Calu3 (cell line): ENCODE measurements around the gene CALN1. TPM values are rescaled to one million over a fixed set of nuclear protein-coding genes. Genes with fewer than 3 reads are reported as not detected.

Source experiments
- BruUV-seq: library from RNA; stranded (reverse); fragments of 400-500 nt; replicated peaks from 2 replicates; lab custom pipeline; 2021; lab: Mats Ljungman, UMichigan
- CTCF ChIA-PET: fragments of 300-600 bp; sonication (Branson Sonifier 250); formaldehyde crosslinking; loops from one replicate; lab custom pipeline; 2022; ENCODE audit warnings: antibody characterized with exemption; lab: Charles Lee
- DNase-seq: peaks from one replicate; pipeline ENCODE4 v3.0.0; 2022
- H3K27ac Mint-ChIP-seq: one replicate; pipeline ENCODE4 v1.8.0; 2022; ENCODE audit warnings: mixed read lengths; ENCODE audit not compliant: unreplicated experiment
- H3K27me3 Mint-ChIP-seq: one replicate; pipeline ENCODE4 v1.8.0; 2022; ENCODE audit warnings: mixed read lengths; ENCODE audit not compliant: unreplicated experiment
- H3K36me3 Mint-ChIP-seq: one replicate; pipeline ENCODE4 v1.8.0; 2022; ENCODE audit warnings: mild to moderate bottlenecking, moderate library complexity, mixed read lengths; ENCODE audit not compliant: insufficient read depth, unreplicated experiment
- H3K4me1 Mint-ChIP-seq: one replicate; pipeline ENCODE4 v1.8.0; 2022; ENCODE audit warnings: mild to moderate bottlenecking, low read depth, mixed read lengths; ENCODE audit not compliant: unreplicated experiment
- H3K4me3 Mint-ChIP-seq: one replicate; pipeline ENCODE4 v1.8.0; 2022; ENCODE audit warnings: mild to moderate bottlenecking, low read depth, moderate library complexity, mixed read lengths; ENCODE audit not compliant: unreplicated experiment
- H3K9me3 Mint-ChIP-seq: one replicate; pipeline ENCODE4 v1.8.0; 2022; ENCODE audit warnings: low read depth, mixed read lengths; ENCODE audit not compliant: unreplicated experiment
- intact Hi-C: fragments of 100-400 bp; cut with micrococcal nuclease; formaldehyde crosslinking; loops from one replicate; pipeline ENCODE4 v1.10.0; 2022; ENCODE audit not compliant: unreplicated experiment
- total RNA-seq: library from RNA; stranded (reverse); gene quantifications from 2 replicates; pipeline ENCODE4 v1.2.3, GENCODE V29; 2022
- TF ChIP-seq, protein P1 (sequence below): fragments of 200-600 bp; IDR thresholded peaks from one replicate; pipeline ENCODE4 v1.8.0; 2022; ENCODE audit warnings: antibody characterized with exemption; ENCODE audit not compliant: unreplicated experiment

Gene CALN1
- total RNA-seq, 1 experiment from 2014 or later = not detected

- Mint-ChIP-seq H3K27me3 (no peaks in the 10 kb centered on the region), H3K27ac (no peak overlapping the region), H3K36me3 (no peaks in the 10 kb centered on the region), H3K4me3 (no peak overlapping the region), H3K9me3 (peaks cover 4% of the 10 kb centered on the region), H3K4me1 (no peaks in the 10 kb centered on the region)
- TF ChIP-seq, protein P1, sequence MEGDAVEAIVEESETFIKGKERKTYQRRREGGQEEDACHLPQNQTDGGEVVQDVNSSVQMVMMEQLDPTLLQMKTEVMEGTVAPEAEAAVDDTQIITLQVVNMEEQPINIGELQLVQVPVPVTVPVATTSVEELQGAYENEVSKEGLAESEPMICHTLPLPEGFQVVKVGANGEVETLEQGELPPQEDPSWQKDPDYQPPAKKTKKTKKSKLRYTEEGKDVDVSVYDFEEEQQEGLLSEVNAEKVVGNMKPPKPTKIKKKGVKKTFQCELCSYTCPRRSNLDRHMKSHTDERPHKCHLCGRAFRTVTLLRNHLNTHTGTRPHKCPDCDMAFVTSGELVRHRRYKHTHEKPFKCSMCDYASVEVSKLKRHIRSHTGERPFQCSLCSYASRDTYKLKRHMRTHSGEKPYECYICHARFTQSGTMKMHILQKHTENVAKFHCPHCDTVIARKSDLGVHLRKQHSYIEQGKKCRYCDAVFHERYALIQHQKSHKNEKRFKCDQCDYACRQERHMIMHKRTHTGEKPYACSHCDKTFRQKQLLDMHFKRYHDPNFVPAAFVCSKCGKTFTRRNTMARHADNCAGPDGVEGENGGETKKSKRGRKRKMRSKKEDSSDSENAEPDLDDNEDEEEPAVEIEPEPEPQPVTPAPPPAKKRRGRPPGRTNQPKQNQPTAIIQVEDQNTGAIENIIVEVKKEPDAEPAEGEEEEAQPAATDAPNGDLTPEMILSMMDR = no peak
- BruUV-seq = no TSS peak
- CTCF ChIA-PET = no interaction called here
- intact Hi-C loops = no loop called here
- no peak for DNase-seq
Measured at GRCh38 chr7:72268796-72269195, 143.3 kb downstream of the CALN1 start.

GRCh38 chr7:72268090-72268489 is 144.0 kb downstream of the CALN1 start:
- TF ChIP-seq, protein P1 = no peak
- no peaks in the 10 kb centered on the region for H3K27me3 Mint-ChIP-seq
- CTCF ChIA-PET = no interaction called here
- intact Hi-C loops = no loop called here
- BruUV-seq = no TSS peak
- H3K9me3 Mint-ChIP-seq = peaks cover 4% of the 10 kb centered on the region
- DNase-seq = no peak
- H3K36me3 Mint-ChIP-seq = no peaks in the 10 kb centered on the region
- no peaks in the 10 kb centered on the region for H3K4me1 Mint-ChIP-seq
- no peak overlapping the region for H3K27ac Mint-ChIP-seq
- H3K4me3 Mint-ChIP-seq = no peak overlapping the region

DNA sequence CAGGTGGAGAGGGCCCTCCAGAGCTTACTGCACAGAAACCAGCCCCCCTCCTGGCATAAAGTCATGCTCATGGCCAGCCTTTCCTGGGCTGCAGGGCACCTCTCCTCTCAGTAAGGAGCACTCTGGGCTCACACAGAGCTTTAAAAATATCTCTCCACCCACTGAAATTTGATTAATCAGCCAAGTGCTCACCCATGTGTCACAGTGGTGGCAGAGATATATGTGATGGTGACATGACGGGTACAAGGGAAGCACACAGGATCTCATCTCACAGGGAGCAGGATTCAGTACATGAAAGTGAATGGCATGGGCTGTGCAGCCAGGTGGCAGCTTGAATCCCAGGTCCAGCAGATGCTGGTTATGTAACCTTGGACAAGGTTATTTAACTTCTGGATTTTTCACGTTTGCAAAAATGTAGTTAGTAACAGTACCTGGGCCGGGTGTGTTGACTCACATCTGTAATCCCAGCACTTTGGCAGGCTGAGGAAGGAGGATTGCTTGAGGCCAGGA is 144.8 kb downstream of the CALN1 start:
- Mint-ChIP-seq H3K4me1 (no peaks in the 10 kb centered on the region), H3K9me3 (peaks cover 5% of the 10 kb centered on the region), H3K27me3 (no peaks in the 10 kb centered on the region), H3K27ac (no peak overlapping the region), H3K36me3 (no peaks in the 10 kb centered on the region), H3K4me3 (no peak overlapping the region)
- BruUV-seq = no TSS peak
- TF ChIP-seq, protein P1 = no peak
- DNase-seq = no peak
- intact Hi-C loops = no loop called here
- CTCF ChIA-PET = interaction anchor here (0.6 kb wide), 1 partner anchor 420 kb away, joined by 3 read pairs; no protein-coding TSS in a partner anchor

DNA sequence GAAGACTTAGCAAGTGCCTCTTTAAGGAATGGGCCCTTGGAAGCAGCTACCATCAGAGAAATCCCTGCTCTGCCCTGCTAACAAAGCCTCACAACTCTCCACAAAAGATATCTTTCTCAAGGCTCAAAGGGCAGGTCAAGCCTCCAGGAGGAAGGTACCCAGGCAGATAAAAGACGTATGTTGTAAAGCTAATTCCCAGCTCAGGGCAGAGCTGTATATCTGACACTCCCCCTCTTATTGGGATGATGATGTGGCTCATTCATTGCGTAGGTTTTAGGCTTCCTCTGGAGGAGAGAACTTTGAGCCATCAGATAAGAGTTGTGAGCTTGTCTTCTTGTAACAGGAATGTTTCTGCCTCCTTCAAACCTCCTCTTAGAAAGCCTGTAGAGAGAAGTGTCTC is 145.4 kb downstream of the CALN1 start:
- TF ChIP-seq, protein P1 = no peak
- intact Hi-C loops = no loop called here
- Mint-ChIP-seq H3K27me3 (no peaks in the 10 kb centered on the region), H3K9me3 (peaks cover 6% of the 10 kb centered on the region), H3K36me3 (no peaks in the 10 kb centered on the region), H3K4me3 (no peak overlapping the region), H3K27ac (no peak overlapping the region), H3K4me1 (no peaks in the 10 kb centered on the region)
- CTCF ChIA-PET = interaction anchor here (0.6 kb wide), 1 partner anchor 419 kb away, joined by 3 read pairs; no protein-coding TSS in a partner anchor
- no TSS peak for BruUV-seq
- no peak for DNase-seq
